Subcutaneous adipose tissue (tissue), 4 donors: ENCODE data around the gene XAF1. TPM values are rescaled to one million over a fixed set of nuclear protein-coding genes. Genes with fewer than 3 reads are reported as not detected.

ENCODE experiments used
- total RNA-seq, 4 donors: library from RNA; depleted of rRNA; stranded (reverse); fragments of >200 nt; gene quantifications; one replicate each; pipeline ENCODE4 v1.1.0, GENCODE V29; 2016
- TF ChIP-seq, protein P1 (sequence below): fragments of 450-650 bp; IDR thresholded peaks from one replicate; pipeline ENCODE4 v1.5.1; 2016; ENCODE audit warnings: low read depth, mild to moderate bottlenecking, control low read depth, antibody characterized with exemption, moderate library complexity

The XAF1 gene, protein sequence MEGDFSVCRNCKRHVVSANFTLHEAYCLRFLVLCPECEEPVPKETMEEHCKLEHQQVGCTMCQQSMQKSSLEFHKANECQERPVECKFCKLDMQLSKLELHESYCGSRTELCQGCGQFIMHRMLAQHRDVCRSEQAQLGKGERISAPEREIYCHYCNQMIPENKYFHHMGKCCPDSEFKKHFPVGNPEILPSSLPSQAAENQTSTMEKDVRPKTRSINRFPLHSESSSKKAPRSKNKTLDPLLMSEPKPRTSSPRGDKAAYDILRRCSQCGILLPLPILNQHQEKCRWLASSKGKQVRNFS
- total RNA-seq, result 100 to 1,000 TPM in 1 of 4 donors, 10 to 100 TPM in 3; 29.5 to 128 (median 34.2) TPM

DNA sequence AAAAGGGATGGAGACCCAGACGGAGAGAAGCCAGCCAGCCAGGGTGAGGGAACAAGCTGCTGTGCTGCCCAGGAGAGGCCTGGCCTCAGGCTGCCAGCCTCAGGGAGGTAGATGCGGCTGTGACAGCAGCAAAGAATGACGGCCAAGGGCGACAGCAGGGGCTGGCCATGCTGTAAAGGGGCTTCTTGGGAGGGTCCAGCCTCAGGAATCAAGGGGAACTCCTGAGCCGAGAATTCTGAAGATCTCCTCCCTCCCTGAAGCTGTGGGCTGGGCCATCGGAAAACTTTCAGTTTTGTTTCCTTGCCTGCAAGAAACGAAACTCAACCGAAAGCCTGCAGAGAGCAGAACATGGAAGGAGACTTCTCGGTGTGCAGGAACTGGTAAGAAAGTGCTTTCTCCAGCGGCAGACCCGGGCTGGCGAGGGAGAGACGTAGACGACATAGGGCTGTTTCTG lies at the start of gene XAF1:
TSS of gene XAF1 (plus strand) at position 316 of the 454 bp plus-strand sequence. CDS start at position 349, 33 bp downstream.
- TF ChIP-seq, protein P1, sequence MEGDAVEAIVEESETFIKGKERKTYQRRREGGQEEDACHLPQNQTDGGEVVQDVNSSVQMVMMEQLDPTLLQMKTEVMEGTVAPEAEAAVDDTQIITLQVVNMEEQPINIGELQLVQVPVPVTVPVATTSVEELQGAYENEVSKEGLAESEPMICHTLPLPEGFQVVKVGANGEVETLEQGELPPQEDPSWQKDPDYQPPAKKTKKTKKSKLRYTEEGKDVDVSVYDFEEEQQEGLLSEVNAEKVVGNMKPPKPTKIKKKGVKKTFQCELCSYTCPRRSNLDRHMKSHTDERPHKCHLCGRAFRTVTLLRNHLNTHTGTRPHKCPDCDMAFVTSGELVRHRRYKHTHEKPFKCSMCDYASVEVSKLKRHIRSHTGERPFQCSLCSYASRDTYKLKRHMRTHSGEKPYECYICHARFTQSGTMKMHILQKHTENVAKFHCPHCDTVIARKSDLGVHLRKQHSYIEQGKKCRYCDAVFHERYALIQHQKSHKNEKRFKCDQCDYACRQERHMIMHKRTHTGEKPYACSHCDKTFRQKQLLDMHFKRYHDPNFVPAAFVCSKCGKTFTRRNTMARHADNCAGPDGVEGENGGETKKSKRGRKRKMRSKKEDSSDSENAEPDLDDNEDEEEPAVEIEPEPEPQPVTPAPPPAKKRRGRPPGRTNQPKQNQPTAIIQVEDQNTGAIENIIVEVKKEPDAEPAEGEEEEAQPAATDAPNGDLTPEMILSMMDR, result no peak

DNA sequence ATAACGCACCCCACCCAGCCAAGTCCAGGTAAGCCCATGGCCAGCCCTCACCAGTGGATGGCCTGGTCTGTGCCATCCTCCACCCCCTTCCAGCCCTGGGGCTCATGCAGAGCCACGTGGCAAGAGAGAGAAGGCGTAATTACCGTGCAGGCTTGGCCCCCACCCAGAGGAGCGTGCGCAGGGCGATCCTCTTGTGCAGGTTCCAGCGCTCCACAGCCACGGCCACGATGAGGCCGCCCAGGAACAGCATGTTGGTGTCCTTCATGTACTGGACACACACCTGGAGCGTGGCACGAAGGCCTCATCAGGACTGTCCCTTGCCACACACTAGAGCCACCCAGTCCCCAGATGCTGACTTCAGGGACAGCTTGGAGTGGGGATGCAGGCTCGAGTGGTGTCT lies 49.3 kb upstream of the XAF1 start:
- TF ChIP-seq, protein P1, result no peak

DNA sequence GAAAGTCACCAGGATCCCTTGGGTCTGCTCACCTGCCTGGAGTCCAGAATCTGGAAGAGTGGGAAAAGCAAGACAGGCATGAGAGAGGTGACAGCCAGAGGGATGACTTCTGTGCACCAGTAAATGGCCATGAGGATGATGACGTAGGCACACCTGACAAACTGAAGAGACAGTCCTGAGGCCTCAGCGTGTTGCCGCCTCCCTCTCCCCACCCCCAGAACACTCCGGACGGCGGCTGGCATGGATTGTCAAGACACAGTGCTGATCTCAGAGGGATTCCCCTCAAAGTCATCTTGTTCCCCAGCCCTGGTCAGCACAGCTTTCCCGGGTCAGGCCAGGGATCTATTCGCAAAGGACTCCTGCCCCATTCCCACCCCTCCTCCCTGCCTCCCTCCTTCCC lies 48.9 kb upstream of the XAF1 start:
- TF ChIP-seq, protein P1, result no peak

DNA sequence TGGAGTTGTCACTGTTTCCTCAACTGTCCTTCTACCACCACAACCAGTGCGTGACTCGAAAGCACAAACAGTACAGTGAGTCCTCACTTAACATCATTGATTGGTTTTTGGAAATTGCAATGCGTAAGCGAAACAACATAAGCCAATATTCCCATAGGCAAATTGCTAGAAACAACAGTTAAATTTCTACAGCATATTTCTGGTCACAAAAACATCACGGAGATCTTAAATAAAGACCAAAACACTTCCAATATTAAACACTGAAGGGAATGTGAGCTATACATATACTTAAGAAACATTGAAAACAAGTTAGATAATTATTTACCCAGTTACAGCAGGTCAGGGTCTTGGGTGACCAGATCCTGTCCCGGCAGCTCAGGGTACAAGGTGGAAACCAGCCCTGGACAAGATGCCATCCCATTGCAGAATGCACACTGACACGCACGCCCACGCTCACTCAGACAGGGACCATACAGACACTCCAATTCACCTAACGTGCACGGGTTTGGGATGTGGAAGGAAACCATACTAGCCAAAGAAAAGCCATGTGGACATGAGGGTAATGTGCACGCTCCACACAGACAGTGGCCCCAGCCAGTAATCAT lies 47.4 kb upstream of the XAF1 start:
- TF ChIP-seq, protein P1, result no peak

DNA sequence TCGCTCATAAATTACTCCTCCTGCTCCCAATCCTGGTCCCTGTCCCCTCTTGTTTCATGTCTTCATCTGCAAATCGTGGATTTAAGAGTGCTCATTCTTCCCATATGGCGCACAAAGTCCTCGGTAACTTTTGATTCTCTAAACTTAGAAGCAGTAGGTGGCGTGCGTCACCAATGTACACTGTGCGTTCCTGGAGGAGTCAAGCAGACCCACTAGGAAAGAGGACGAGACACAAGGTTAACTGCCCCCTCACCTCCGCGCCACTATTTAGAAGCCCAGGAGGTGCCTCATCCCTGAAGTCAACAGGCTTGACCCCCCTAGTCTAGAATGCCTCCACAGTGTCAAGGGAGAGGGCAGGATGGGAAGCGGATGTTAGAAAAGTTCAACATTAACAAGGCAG lies 45.5 kb upstream of the XAF1 start:
- TF ChIP-seq, protein P1, result no peak

DNA sequence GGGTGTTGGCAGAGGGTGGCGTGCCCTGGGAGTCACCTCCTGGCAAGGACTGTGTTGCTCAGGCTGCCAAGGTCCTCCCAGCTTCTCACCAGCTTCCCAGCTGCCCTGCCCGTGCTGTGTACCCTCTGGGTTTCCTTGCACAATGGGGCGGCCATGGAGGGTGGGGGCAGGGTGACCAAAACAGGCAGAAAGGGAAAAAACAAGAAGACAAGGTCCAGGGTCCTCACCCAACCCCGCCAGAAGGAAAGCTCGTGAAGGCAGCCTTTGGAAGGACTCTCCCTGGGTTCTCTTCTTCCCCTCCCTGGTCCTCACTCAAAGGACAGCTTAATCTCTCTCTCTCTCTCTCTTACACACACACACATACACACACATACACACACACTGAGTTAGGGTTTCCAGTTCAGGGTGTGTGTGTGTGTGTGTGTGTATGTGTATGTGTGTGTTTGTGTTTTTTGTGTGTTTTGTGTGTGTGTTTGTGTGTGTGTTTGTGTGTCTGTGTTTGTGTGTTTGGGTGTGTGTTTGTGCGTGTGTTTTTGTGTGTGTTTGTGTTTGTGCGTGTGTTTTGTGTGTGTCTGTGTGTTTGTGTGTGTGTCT lies 44.7 kb upstream of the XAF1 start:
- TF ChIP-seq, protein P1, result no peak

DNA sequence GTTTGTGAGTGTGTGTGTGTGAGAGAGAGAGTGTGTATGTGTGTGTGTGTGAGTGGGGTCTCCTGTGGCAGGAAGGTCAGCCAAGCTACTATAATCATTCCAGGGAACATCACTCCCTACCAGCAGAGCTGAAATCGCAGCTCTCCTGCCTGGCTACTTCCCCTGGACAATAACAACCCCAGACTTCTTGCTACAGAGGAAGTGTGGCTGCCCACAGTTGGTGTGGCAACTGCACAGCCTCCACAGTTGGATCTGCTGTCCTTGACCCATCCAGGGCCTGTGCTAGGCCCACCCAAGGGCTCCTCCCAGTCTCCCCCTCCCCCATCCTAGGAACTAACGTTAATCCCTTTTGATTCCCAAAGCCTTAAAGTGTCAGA lies 44.2 kb upstream of the XAF1 start:
- TF ChIP-seq, protein P1, result no peak
